Stimulated activated CD8-positive, alpha-beta memory T cell treated with anti-CD3 and anti-CD28 coated beads, Interleukin-15, amount 100 ng/mL, for 24 hours (primary cell): Measurements from ENCODE around the gene KIF26B.
"Not testable (repeated sequence)": the region's sequence is repeated elsewhere in the genome, so short reads cannot be mapped to it uniquely, and the experiment has no call there.

Experiments
- DNase-seq: peaks from one replicate; pipeline ENCODE4 v3.0.0-alpha.2; 2020; ENCODE audit warnings: low read depth

Gene KIF26B

DNA sequence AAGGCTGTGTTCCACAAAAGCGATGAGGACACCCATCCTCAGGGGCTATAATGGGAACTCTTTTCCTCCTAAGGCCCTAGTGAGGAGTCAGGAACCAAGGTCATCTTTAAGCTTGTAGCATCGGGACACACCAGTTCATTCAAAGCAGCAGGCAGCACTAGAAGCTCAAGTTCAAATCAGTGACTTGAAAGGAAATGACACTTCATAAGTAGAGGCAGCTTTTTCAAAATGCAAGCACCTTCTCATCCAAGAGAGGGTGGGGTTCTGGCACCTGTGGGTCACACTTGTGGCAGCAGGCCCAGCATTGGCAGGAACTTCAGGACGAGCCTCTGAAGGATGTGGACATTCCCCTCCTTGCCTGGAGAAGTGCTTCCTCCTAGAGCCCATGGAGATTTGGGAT lies 496.3 kb downstream of the KIF26B start:
- no peak for DNase-seq

DNA sequence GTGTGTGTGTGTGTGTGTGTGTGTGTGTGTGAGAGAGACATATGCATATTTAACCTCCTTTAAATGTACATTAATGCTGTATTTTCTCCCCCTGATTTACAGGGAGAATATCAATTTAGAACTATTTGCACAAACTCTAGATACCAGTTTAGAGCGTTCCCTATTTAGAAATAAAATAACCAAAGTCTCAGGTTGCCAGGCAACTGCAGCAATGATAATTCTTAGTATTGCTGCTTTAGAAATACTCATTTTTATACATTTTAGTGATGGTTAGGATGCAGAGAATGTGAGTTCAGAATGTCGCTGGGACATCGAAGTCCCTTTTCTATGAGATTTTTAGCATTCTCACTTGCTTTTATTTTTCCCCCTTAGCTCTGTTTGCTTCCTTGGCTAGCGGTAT lies 497.3 kb downstream of the KIF26B start:
- DNase-seq = no peak

GRCh38 chr1:245652660-245653427 lies 498.1 kb downstream of the KIF26B start:
- DNase-seq = no peak

DNA sequence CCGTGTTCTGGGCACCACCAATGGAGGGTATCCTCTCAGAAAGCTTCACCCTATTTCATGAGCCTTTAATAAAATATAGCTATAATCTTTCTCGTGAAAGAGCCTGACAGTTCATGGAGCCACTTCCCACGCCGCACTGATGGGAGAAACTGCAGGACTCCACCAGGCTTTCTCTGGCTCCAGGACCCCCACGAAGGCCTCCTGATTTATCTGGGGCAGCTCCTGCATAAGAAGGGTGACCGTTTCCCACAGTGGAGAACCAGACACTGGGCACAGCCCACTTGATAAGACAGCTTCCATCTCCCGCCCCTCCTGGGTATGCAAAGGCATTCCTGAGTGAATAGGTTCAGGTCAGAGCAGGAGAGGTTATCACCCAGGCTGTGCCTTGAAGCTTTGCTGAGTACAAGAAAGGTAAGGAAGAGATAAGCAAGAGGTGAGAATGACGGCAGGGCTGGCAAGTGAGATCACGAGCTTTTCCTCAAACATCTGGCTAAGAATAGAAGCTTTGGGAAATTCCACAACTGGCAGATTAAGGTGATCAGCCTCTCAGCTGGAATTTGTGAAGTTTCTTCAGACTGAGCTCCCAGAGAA lies 499.8 kb downstream of the KIF26B start:
- DNase-seq = no peak

GRCh38 chr1:245656189-245656717 lies 501.5 kb downstream of the KIF26B start:
- no peak for DNase-seq

GRCh38 chr1:245657371-245657770 lies 502.6 kb downstream of the KIF26B start:
- no peak for DNase-seq

- no peak for DNase-seq
Observed at GRCh38 chr1:245663373-245663772, 508.6 kb downstream of the KIF26B start.

DNA sequence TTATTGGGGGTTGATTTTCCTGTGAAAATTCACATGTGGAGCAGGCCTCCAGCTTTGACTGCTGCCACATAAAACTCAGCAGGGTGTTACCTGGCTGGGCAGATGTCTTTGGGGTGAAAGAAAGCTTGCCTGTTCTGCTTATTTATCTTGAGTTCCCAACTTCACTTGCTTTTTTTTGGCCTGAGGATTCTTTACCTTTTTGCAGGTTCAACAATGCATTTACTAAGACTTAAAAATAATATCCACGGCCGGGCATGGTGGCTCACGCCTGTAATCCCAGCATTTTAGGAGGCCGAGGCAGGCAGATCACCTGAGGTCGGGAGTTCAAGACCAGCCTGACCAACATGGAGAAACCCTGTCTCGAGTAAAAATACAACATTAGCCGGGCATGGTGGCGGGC lies 509.1 kb downstream of the KIF26B start:
- no peak for DNase-seq

DNA sequence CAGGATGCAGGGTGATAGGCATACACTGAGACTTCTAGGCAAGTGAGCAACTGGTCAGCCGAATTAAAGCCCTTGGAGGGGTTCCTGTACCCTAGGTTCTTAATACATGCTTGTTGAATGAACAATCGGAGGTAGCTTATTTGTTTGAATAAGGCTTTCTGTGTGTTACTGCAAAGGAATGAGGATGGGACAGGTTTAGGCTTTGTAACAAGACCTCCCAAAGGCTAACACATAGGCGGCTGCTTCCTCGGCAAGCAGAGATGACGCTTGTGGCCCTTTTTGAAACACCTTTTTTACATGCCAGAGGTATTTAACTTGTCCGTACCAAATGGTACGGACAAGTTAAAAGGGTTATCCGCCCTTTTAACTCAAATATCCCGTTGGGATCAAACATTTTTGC lies 511.6 kb downstream of the KIF26B start:
- DNase-seq = no peak

DNA sequence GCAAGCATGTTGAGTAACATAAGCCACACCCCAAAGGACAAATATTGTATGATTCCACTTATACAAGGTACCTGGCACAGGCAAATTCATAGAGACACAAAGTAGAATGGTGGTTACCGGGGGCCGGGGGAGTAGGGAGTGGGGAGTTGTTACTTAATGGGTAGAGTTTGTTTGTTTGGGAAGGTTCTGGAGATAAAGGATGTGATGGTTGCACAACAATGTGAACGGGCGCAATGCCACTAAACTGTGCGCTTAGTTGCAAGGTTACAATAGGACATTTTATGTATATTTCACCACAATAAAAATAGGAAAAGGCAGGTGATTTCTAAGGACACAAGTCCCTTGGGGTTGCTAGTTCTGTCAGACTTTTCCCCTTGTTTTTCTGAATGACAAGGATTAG lies 516.6 kb downstream of the KIF26B start:
- DNase-seq = no peak

DNA sequence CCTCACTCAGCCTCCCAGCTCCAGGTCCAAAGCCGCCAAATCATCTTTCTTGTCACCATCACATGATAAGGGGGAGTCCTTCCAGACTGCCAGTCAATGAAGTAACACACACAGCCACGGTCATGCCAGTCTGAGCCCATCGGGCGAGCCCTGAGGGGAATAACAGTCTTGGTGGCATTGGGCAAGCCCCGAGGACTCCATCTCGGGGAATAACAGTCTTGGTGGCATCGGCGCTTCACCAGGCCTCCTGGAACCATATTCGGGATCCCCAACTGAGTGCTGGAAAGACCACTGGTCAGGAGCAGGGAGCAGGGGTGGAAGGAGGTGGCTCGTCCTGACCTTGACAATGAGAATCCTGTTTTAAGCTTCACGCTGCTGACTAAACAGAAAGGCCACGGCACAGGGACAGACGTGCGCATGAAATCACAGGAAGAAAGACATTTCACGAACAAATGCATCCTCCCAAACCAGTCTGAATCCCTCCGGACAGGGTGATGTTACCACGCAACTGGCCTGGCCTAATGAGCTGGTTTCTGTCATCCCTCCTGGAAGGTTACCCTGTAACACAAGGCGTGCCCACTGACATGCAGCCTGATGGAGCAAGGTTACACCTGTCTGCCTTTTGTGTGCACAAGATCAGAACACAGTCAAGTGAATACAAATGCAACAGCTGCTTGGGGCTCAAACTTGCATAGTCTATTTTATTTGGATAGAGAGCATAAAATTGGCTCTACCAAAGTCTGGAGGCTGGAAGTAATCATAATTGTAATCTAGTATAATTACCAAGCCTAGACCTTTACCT lies 517.4 kb downstream of the KIF26B start:
- DNase-seq = no peak

GRCh38 chr1:245672836-245673656 lies 518.3 kb downstream of the KIF26B start:
- DNase-seq = not testable (repeated sequence)

- DNase-seq = no peak
Observed at GRCh38 chr1:245673881-245674414, 519.2 kb downstream of the KIF26B start.

- no peak for DNase-seq
Observed at GRCh38 chr1:245677461-245678240, 522.9 kb downstream of the KIF26B start.

- no peak for DNase-seq
Observed at GRCh38 chr1:245678860-245679411, 524.2 kb downstream of the KIF26B start.

GRCh38 chr1:245679821-245680780 lies 525.3 kb downstream of the KIF26B start:
- no peak for DNase-seq

DNA sequence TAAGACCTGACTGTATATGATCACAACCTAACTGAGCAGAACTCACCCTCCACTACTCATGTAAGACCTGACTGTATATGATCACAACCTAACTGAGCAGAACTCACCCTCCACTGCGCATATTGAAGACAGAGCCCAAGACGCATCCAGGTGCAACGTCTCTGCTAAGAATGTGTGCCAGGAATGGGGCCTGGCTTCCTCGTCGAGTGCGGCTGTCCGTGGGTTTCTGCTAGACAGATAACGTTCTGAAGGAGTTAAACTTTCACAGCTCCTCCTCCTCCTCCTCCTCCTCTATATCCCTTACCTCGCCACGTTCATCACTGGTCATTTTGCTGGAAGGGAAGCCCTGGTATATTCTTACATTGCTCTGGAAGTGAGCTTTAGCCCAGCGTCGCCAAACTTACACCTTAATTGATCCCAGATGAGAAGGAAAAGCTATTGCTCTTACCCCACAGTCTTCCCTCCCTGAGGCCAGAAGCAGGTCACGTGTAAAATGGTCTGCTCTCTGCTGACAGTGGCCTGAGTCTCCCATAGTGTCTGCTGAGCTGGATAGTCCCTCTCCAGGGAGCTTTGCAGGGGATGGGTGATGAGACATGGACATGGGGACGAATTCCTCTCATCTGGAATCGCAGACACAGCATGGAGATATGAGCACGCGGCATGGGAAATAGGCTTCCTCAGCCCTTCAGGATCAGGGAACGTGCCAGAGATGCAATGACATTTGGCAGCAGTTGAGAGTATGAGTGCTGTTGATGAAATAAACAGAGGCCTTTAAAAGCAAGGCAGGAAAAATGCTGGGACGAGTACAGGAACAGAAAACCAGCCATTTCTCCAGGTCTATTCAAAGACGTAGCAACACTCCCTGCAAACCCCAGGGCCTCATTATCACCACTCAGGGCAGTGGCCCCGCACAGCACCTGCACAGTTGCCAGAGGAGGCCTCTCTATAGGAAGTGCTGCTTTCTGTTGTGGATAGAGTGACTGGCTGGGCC lies 528.1 kb downstream of the KIF26B start:
- no peak for DNase-seq

DNA sequence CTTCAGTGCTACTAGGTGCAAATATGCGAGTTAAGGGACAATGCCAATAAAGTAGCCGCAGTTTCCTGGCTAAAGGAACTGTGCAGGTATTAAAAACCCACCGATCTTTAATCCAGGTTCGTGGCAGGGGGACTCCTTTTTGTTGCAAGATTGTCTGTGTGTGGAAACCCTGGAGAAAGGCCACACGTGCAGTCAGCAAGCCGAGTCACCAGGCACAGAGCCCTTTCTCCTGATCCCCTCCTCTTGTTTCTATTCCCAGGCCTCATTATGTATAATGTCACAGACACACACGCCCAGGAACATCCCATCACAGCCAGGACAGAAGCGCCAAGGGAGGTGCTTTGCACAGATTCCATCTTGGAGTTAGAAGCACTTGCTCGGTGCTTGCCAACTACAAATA lies 528.9 kb downstream of the KIF26B start:
- DNase-seq = no peak
